KMS-11 (cell line): ENCODE results near the gene CD320.

Experiments
- H2AFZ ChIP-seq: fragments of 200-600 bp; sonication (generic); 2 replicates; pipeline ENCODE4 v1.6.1; 2016; ENCODE audit warnings: antibody characterized with exemption, mixed run types, low read depth
- H3K27ac ChIP-seq: fragments of 200-600 bp; sonication (generic); 2 replicates; pipeline ENCODE4 v1.6.1; 2016; ENCODE audit warnings: mild to moderate bottlenecking, mixed run types
- H3K27me3 ChIP-seq: fragments of 200-600 bp; sonication (generic); 2 replicates; pipeline ENCODE4 v1.6.1; 2017; ENCODE audit warnings: mild to moderate bottlenecking, low read depth, mixed run types, moderate library complexity; ENCODE audit not compliant: insufficient read depth
- H3K36me3 ChIP-seq: fragments of 200-600 bp; sonication (generic); 2 replicates; pipeline ENCODE4 v1.6.1; 2017; ENCODE audit warnings: mild to moderate bottlenecking, mixed run types; ENCODE audit not compliant: insufficient read depth
- H3K4me1 ChIP-seq: fragments of 200-600 bp; sonication (generic); 2 replicates; pipeline ENCODE4 v1.6.1; 2016; ENCODE audit warnings: mild to moderate bottlenecking, low read depth, mixed run types; ENCODE audit not compliant: poor library complexity, severe bottlenecking
- H3K4me2 ChIP-seq: fragments of 200-600 bp; sonication (generic); 2 replicates; pipeline ENCODE4 v1.7.0; 2016; ENCODE audit warnings: mild to moderate bottlenecking, mixed run types
- H3K4me3 ChIP-seq: fragments of 200-600 bp; sonication (generic); IDR thresholded peaks from 2 replicates; pipeline ENCODE4 v1.6.1; 2017; ENCODE audit warnings: low read depth, low read length, mixed read lengths; ENCODE audit not compliant: insufficient read depth
- H3K79me2 ChIP-seq: fragments of 200-600 bp; sonication (generic); 2 replicates; pipeline ENCODE4 v1.6.1; 2016; ENCODE audit warnings: low read depth, mixed run types; ENCODE audit not compliant: insufficient read depth
- H3K9ac ChIP-seq: fragments of 200-600 bp; sonication (generic); 2 replicates; pipeline ENCODE4 v1.6.1; 2016; ENCODE audit warnings: mild to moderate bottlenecking, mixed run types
- H4K20me1 ChIP-seq: fragments of 200-600 bp; sonication (generic); 2 replicates; pipeline ENCODE4 v1.6.1; 2016; ENCODE audit warnings: mild to moderate bottlenecking, mixed run types; ENCODE audit not compliant: insufficient read depth
- TF ChIP-seq, protein P1 (sequence below): fragments of 200-600 bp; sonication (generic); conservative IDR thresholded peaks from 2 replicates; pipeline ENCODE4 v1.6.1; 2017; ENCODE audit warnings: low read depth, mild to moderate bottlenecking, antibody characterized with exemption, low read length, moderate library complexity, mixed read lengths

CD320 gene

DNA sequence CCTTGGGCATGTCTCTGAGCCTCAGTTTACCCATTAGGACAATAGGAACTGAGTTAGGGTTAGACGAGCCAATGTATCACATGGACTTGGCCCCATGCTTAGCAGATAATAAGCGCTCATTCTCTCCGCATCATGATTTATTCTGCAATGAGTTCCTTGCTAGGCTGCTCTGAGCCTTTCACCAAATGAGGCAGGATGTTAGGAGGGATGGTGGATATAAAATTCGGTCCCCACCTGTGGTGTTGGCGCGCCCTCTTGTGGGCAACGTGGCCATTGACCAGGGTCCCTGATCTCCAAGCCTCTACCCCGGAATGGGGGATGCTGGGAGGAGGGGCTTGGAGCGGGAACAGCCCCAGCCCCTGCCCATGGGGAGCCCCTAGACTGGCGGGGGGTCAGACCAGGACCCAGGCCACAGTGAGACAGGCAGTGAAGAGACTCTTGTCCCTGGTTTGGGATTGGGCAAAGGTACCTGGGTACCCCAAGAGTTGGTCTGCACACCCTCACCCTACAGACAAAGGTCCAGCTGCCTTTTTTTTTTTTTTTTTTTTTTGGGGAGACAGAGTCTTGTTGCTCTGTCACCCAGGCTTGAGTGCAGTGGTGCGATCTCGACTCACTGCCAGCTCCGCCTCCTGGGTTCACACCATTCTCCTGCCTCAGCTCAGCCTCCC is 55.1 kb downstream of the CD320 start:
- no peak overlapping the region for H3K4me2 ChIP-seq

More for the DNA sequence above, 55.1 kb downstream of the CD320 start:
- no peaks in the 10 kb centered on the region; the same call in 1 of the 2 replicates for H3K27me3 ChIP-seq
- no peaks in the 10 kb centered on the region for H4K20me1 ChIP-seq
- no peaks in the 10 kb centered on the region for H3K79me2 ChIP-seq
- TF ChIP-seq, protein P1, sequence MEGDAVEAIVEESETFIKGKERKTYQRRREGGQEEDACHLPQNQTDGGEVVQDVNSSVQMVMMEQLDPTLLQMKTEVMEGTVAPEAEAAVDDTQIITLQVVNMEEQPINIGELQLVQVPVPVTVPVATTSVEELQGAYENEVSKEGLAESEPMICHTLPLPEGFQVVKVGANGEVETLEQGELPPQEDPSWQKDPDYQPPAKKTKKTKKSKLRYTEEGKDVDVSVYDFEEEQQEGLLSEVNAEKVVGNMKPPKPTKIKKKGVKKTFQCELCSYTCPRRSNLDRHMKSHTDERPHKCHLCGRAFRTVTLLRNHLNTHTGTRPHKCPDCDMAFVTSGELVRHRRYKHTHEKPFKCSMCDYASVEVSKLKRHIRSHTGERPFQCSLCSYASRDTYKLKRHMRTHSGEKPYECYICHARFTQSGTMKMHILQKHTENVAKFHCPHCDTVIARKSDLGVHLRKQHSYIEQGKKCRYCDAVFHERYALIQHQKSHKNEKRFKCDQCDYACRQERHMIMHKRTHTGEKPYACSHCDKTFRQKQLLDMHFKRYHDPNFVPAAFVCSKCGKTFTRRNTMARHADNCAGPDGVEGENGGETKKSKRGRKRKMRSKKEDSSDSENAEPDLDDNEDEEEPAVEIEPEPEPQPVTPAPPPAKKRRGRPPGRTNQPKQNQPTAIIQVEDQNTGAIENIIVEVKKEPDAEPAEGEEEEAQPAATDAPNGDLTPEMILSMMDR: peak; percentile 93
- H3K4me1 ChIP-seq: no peaks in the 10 kb centered on the region
- H3K4me3 ChIP-seq: no peak overlapping the region
- no peak overlapping the region for H2AFZ ChIP-seq
- H3K27ac ChIP-seq: no peak overlapping the region
- H3K9ac ChIP-seq: no peak overlapping the region
- no peaks in the 10 kb centered on the region for H3K36me3 ChIP-seq
